ENCODE measurements around the gene STAG2. TPM values are rescaled to one million over a fixed set of nuclear protein-coding genes. Genes with fewer than 3 reads are reported as not detected.

STAG2 gene
- total and polyA plus RNA-seq, 2 donors (not counting 1 experiment from before 2014, with no cell fraction given) = 56.6 to 96.4 TPM

DNA sequence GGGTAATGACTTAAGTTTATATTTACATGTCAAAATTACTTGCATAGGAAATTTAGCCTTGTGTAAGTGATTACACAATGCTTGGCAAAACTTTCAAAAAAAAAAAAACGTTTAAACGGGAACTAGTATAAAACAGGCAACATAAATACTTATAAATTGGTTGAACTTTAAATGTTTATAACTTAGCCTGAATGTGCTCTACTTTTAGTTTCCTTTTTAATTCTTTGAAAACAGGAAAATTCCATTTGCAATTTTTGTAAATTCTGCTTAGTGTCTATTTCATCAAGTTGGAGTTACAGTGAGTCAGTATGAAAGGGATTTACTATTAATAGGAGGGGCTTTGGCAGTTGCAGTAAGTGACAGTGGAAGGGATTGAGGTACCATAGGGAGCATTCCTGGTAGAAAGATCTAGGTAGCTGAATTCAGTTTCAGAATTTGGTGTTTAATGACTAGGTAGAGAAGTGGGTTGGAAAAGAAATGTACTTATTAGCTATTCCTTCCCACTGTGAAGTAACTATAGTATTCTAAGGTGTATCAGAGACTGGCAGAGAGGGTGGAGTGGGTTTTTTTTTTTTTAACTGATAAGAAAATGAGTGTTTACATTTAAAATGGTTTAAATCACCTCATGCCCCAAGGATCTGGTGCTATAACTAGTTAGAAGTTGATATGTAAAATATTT, 2.8 kb downstream of the STAG2 start:
- TF ChIP-seq, protein P1, sequence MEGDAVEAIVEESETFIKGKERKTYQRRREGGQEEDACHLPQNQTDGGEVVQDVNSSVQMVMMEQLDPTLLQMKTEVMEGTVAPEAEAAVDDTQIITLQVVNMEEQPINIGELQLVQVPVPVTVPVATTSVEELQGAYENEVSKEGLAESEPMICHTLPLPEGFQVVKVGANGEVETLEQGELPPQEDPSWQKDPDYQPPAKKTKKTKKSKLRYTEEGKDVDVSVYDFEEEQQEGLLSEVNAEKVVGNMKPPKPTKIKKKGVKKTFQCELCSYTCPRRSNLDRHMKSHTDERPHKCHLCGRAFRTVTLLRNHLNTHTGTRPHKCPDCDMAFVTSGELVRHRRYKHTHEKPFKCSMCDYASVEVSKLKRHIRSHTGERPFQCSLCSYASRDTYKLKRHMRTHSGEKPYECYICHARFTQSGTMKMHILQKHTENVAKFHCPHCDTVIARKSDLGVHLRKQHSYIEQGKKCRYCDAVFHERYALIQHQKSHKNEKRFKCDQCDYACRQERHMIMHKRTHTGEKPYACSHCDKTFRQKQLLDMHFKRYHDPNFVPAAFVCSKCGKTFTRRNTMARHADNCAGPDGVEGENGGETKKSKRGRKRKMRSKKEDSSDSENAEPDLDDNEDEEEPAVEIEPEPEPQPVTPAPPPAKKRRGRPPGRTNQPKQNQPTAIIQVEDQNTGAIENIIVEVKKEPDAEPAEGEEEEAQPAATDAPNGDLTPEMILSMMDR (conservative IDR thresholded peaks at IDR 0.05 in 1 of 2, IDR thresholded peaks at IDR 0.05 in 1 of 2; ENCODE audit: low read depth in 1 of 2, low read length in 2 of 2) = no peak
- TF ChIP-seq EZH2 (IDR thresholded peaks at IDR 0.05; ENCODE audit: low read length, missing control alignments) = no peak
- no peaks in the 10 kb centered on the region for H4K20me1 ChIP-seq (ENCODE audit: control insufficient read depth, extremely low read depth, insufficient read depth, low read length)
- H3K27ac ChIP-seq (ENCODE audit: insufficient read depth, low read length) = peak overlapping the region; percentile 70
- H3K79me2 ChIP-seq (ENCODE audit: control insufficient read depth, insufficient read depth, low read length) = peaks cover 67% of the 10 kb centered on the region
- H3K9ac ChIP-seq (ENCODE audit: insufficient read depth, low read length) = no peak overlapping the region
- H3K27me3 ChIP-seq (ENCODE audit: control insufficient read depth, insufficient read depth, low read length) = no peaks in the 10 kb centered on the region
- H3K4me3 ChIP-seq (replicated peaks in 1 of 4; ENCODE audit: control extremely low read depth in 1 of 4, insufficient read depth in 1 of 4, low read depth in 3 of 4, low read length in 4 of 4) = peak overlapping the region in 3 of 4 experiments; percentile 59 to 94 (median 83)
- H3K4me1 ChIP-seq (ENCODE audit: control insufficient read depth, extremely low read depth, insufficient read depth, low read length) = no peaks in the 10 kb centered on the region
- H3K9me3 ChIP-seq (ENCODE audit: control insufficient read depth, insufficient read depth, low read depth, low read length) = no peaks in the 10 kb centered on the region
- no peaks in the 10 kb centered on the region for H3K36me3 ChIP-seq (ENCODE audit: control insufficient read depth, insufficient read depth, low read length)
- peak; percentile 40 to 62 for DNase-seq (ENCODE audit: low read depth in 2 of 2)
- H3K4me2 ChIP-seq (ENCODE audit: extremely low read depth, insufficient read depth, low read length) = peak overlapping the region; percentile 82
- no peak overlapping the region for H2AFZ ChIP-seq (ENCODE audit: low read length)

DNA sequence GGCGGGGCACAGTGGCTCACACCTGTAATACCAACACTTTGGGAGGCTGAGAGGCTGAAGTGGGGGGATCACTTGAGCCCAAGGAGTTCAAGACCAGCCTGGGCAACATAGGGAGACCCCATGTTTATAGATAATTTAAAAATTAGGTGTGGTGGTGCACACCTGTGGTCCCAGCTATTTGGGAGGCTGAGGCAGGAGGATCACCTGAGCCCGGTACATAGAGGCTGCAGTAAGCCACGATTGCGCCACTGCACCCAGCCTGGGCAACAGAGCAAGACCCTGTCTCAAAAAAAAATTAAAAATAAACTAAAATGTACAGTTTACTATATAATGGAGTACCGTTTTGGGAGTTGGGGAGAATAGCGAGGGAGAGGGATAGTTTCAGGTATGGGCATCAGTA, 4.2 kb downstream of the STAG2 start:
- Histone ChIP-seq H3K4me3 (replicated peaks in 1 of 4; ENCODE audit: control extremely low read depth in 1 of 4, insufficient read depth in 1 of 4, low read depth in 3 of 4, low read length in 4 of 4) (no peak overlapping the region), H3K4me1 (ENCODE audit: control insufficient read depth, extremely low read depth, insufficient read depth, low read length) (no peaks in the 10 kb centered on the region), H3K79me2 (ENCODE audit: control insufficient read depth, insufficient read depth, low read length) (peaks cover 78% of the 10 kb centered on the region), H3K9me3 (ENCODE audit: control insufficient read depth, insufficient read depth, low read depth, low read length) (no peaks in the 10 kb centered on the region), H3K9ac (ENCODE audit: insufficient read depth, low read length) (no peak overlapping the region), H3K4me2 (ENCODE audit: extremely low read depth, insufficient read depth, low read length) (no peak overlapping the region), H3K27me3 (ENCODE audit: control insufficient read depth, insufficient read depth, low read length) (no peaks in the 10 kb centered on the region), H4K20me1 (ENCODE audit: control insufficient read depth, extremely low read depth, insufficient read depth, low read length) (no peaks in the 10 kb centered on the region), H2AFZ (ENCODE audit: low read length) (no peak overlapping the region), H3K27ac (ENCODE audit: insufficient read depth, low read length) (no peak overlapping the region), H3K36me3 (ENCODE audit: control insufficient read depth, insufficient read depth, low read length) (no peaks in the 10 kb centered on the region)
- no peak for DNase-seq (ENCODE audit: low read depth in 2 of 2)
- TF ChIP-seq, protein P1 (conservative IDR thresholded peaks at IDR 0.05 in 1 of 2, IDR thresholded peaks at IDR 0.05 in 1 of 2; ENCODE audit: low read depth in 1 of 2, low read length in 2 of 2) = no peak
- TF ChIP-seq EZH2 (IDR thresholded peaks at IDR 0.05; ENCODE audit: low read length, missing control alignments) = no peak

DNA sequence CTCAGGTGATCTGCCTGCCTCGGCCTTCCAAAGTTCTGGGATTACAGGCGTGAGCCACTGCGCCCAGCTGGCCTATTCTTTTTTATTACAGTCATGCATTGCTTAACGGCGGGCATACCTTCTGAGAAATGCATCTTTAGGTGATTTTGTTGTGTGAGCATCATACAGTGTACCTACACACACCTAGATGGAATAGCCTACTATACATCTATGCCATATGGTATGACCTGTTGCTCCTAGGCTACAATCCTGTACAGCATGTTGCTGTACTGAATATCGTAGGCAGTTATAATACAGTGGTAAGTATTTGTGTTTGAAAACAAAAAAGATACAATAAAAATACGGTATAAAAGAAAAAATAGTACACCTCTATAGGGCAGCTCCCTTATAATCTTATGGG, 6.0 kb downstream of the STAG2 start:
- no peaks in the 10 kb centered on the region for H3K9me3 ChIP-seq (ENCODE audit: control insufficient read depth, insufficient read depth, low read depth, low read length)
- no peaks in the 10 kb centered on the region for H4K20me1 ChIP-seq (ENCODE audit: control insufficient read depth, extremely low read depth, insufficient read depth, low read length)
- no peaks in the 10 kb centered on the region for H3K4me1 ChIP-seq (ENCODE audit: control insufficient read depth, extremely low read depth, insufficient read depth, low read length)
- peaks cover 83% of the 10 kb centered on the region for H3K79me2 ChIP-seq (ENCODE audit: control insufficient read depth, insufficient read depth, low read length)
- TF ChIP-seq EZH2 (IDR thresholded peaks at IDR 0.05; ENCODE audit: low read length, missing control alignments) = no peak
- TF ChIP-seq, protein P1 (conservative IDR thresholded peaks at IDR 0.05 in 1 of 2, IDR thresholded peaks at IDR 0.05 in 1 of 2; ENCODE audit: low read depth in 1 of 2, low read length in 2 of 2) = no peak
- no peak for DNase-seq (ENCODE audit: low read depth in 2 of 2)
- no peak overlapping the region for H3K4me3 ChIP-seq (replicated peaks in 1 of 4; ENCODE audit: control extremely low read depth in 1 of 4, insufficient read depth in 1 of 4, low read depth in 3 of 4, low read length in 4 of 4)
- H2AFZ ChIP-seq (ENCODE audit: low read length) = no peak overlapping the region
- no peak overlapping the region for H3K9ac ChIP-seq (ENCODE audit: insufficient read depth, low read length)
- no peaks in the 10 kb centered on the region for H3K27me3 ChIP-seq (ENCODE audit: control insufficient read depth, insufficient read depth, low read length)
- H3K27ac ChIP-seq (ENCODE audit: insufficient read depth, low read length) = no peak overlapping the region
- no peaks in the 10 kb centered on the region for H3K36me3 ChIP-seq (ENCODE audit: control insufficient read depth, insufficient read depth, low read length)
- H3K4me2 ChIP-seq (ENCODE audit: extremely low read depth, insufficient read depth, low read length) = no peak overlapping the region

Data from fibroblast of lung (primary cell).